ENCODE results near the gene CHST10. TPM values are rescaled to one million over a fixed set of nuclear protein-coding genes. Genes with fewer than 3 reads are reported as not detected.

The CHST10 gene
- total RNA-seq, 1 experiment from 2014 or later: 11.3 TPM

DNA sequence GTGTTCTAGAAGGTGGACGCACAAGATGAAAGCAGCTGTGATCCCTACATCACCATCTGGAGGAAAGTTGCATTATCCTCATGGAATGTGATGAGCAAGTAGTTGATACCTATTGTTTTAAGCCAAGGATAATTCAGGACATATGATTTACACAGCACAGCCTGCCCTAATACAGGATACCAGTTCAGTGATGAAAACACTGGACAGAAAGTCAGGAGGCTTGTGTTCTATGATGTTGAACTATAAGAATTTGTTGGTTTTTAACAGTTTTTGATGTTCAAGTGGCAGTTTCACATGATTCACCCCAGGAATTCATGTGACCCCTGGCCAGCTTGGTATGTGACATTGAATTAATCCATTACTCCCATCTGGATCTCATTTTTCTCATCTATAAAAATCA, 6.2 kb upstream of the CHST10 start:
- H3K36me3 ChIP-seq (ENCODE audit: insufficient read depth, low read length, poor library complexity, severe bottlenecking): no peaks in the 10 kb centered on the region
- H3K9me3 ChIP-seq (ENCODE audit: low read depth, low read length, poor library complexity, severe bottlenecking): no peaks in the 10 kb centered on the region
- BruUV-seq (replicated peaks): no TSS peak
- no peak for DNase-seq (ENCODE audit: low spot score)
- no peaks in the 10 kb centered on the region for H3K27me3 ChIP-seq (replicated peaks; ENCODE audit: insufficient read depth, low read depth, low read length, poor library complexity)
- TF ChIP-seq, protein P1, sequence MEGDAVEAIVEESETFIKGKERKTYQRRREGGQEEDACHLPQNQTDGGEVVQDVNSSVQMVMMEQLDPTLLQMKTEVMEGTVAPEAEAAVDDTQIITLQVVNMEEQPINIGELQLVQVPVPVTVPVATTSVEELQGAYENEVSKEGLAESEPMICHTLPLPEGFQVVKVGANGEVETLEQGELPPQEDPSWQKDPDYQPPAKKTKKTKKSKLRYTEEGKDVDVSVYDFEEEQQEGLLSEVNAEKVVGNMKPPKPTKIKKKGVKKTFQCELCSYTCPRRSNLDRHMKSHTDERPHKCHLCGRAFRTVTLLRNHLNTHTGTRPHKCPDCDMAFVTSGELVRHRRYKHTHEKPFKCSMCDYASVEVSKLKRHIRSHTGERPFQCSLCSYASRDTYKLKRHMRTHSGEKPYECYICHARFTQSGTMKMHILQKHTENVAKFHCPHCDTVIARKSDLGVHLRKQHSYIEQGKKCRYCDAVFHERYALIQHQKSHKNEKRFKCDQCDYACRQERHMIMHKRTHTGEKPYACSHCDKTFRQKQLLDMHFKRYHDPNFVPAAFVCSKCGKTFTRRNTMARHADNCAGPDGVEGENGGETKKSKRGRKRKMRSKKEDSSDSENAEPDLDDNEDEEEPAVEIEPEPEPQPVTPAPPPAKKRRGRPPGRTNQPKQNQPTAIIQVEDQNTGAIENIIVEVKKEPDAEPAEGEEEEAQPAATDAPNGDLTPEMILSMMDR (conservative IDR thresholded peaks at IDR 0.05; ENCODE audit: low read depth, low read length): no peak
- TF ChIP-seq EZH2 (IDR thresholded peaks at IDR 0.05; ENCODE audit: borderline replicate concordance, low read depth, low read length, poor library complexity, severe bottlenecking): no peak
- intact Hi-C loops (cut with micrococcal nuclease; ENCODE audit: unreplicated experiment): no loop called here
- no peak overlapping the region for H3K4me3 ChIP-seq (ENCODE audit: low read depth, low read length, poor library complexity, severe bottlenecking)
- POLR2A ChIA-PET (ENCODE audit: low non-redundant PET): no interaction called here
- no peak overlapping the region for H3K27ac ChIP-seq (ENCODE audit: low read depth, low read length, poor library complexity, severe bottlenecking)
- H3K4me1 ChIP-seq (ENCODE audit: insufficient read depth, low read length, poor library complexity, severe bottlenecking): no peaks in the 10 kb centered on the region
- CTCF ChIA-PET: no interaction called here

DNA sequence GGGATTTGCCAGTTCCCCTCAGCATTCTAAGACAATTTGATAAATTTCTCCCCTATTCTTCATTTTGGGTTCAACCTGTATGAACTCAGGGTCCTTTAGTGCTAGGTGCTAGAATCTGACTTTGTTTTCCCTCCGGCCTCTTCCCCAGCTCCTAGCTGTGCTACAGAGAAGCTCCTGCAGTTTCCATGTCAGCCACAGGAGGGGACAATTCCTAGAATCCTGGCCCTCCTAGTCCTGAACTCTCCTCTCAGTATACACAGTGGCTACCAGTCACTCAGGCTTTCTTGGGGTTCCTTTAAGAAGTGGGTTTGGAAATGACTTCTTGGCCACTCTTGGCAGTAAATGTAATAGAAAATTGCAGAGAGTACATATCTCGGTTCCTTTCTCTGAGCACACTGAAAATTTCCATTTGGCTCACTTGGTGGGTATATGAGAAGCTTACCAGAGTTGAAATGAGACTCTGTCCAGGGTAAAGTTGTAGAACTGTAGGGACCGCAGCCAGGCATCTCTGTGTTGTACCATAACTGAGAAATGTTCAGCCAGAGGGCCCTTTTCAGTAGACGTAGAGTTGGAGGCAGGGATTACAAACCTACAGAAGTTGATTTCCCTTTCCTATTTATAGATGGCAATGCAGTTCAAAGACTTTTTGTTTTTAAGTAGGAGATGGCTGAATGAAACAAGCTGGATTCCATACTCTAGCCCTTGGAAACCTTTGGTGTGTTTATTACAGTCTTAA, 5.0 kb upstream of the CHST10 start:
- CTCF ChIA-PET: interaction anchor here (0.6 to 1.0 kb wide), 3 partner anchors 17 to 160 kb away, joined by 3 to 4 read pairs (median 3); no protein-coding TSS in a partner anchor

DNA sequence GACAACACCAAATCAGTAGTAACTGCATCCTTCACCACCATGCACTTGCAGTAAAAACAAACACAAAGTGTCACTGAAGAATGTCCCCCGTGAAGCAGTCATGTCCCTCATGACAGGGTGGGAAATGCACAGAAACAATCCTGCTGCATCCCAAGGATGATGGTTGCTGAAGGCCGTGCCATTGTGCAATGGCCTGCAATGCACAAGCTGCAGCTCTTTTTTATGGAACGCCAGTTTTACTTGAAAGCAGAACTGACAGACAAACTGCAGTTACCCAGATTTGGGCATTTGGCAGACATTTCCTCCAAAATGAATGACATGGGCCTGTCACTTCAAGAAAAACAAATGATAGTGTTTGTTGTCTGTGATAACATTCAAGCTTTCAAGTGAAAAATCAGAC, 2.4 kb upstream of the CHST10 start:
- no TSS peak for BruUV-seq (replicated peaks)
- Histone ChIP-seq H3K27me3 (replicated peaks; ENCODE audit: insufficient read depth, low read depth, low read length, poor library complexity) (no peaks in the 10 kb centered on the region), H3K36me3 (ENCODE audit: insufficient read depth, low read length, poor library complexity, severe bottlenecking) (no peaks in the 10 kb centered on the region), H3K27ac (ENCODE audit: low read depth, low read length, poor library complexity, severe bottlenecking) (no peak overlapping the region), H3K9me3 (ENCODE audit: low read depth, low read length, poor library complexity, severe bottlenecking) (no peaks in the 10 kb centered on the region), H3K4me3 (ENCODE audit: low read depth, low read length, poor library complexity, severe bottlenecking) (no peak overlapping the region), H3K4me1 (ENCODE audit: insufficient read depth, low read length, poor library complexity, severe bottlenecking) (peaks cover 11% of the 10 kb centered on the region)
- POLR2A ChIA-PET (ENCODE audit: low non-redundant PET): no interaction called here
- TF ChIP-seq, protein P1 (conservative IDR thresholded peaks at IDR 0.05; ENCODE audit: low read depth, low read length): no peak
- TF ChIP-seq EZH2 (IDR thresholded peaks at IDR 0.05; ENCODE audit: borderline replicate concordance, low read depth, low read length, poor library complexity, severe bottlenecking): no peak
- CTCF ChIA-PET: no interaction called here
- intact Hi-C loops (cut with micrococcal nuclease; ENCODE audit: unreplicated experiment): no loop called here
- DNase-seq (ENCODE audit: low spot score): no peak

More for the DNA sequence above, 5.0 kb upstream of the CHST10 start:
- Histone ChIP-seq H3K4me1 (ENCODE audit: insufficient read depth, low read length, poor library complexity, severe bottlenecking) (peaks cover 5% of the 10 kb centered on the region), H3K9me3 (ENCODE audit: low read depth, low read length, poor library complexity, severe bottlenecking) (no peaks in the 10 kb centered on the region), H3K36me3 (ENCODE audit: insufficient read depth, low read length, poor library complexity, severe bottlenecking) (no peaks in the 10 kb centered on the region), H3K27ac (ENCODE audit: low read depth, low read length, poor library complexity, severe bottlenecking) (no peak overlapping the region), H3K4me3 (ENCODE audit: low read depth, low read length, poor library complexity, severe bottlenecking) (no peak overlapping the region), H3K27me3 (replicated peaks; ENCODE audit: insufficient read depth, low read depth, low read length, poor library complexity) (no peaks in the 10 kb centered on the region)
- intact Hi-C loops (cut with micrococcal nuclease; ENCODE audit: unreplicated experiment): no loop called here
- peak; percentile 48 for DNase-seq (ENCODE audit: low spot score)
- TF ChIP-seq EZH2 (IDR thresholded peaks at IDR 0.05; ENCODE audit: borderline replicate concordance, low read depth, low read length, poor library complexity, severe bottlenecking): no peak
- TF ChIP-seq, protein P1 (conservative IDR thresholded peaks at IDR 0.05; ENCODE audit: low read depth, low read length): peak; percentile 63
- no TSS peak for BruUV-seq (replicated peaks)
- POLR2A ChIA-PET (ENCODE audit: low non-redundant PET): no interaction called here
